ENCODE data around the gene OTOF.

GRCh38 chr2:26488463-26489212, 10.7 kb upstream of the OTOF start:
- TF ChIP-seq NR2C2 (CRISPR knock-in tag; IDR thresholded peaks at IDR 0.05) (no peak), TEAD1 (CRISPR knock-in tag; IDR thresholded peaks at IDR 0.05) (no peak), CTCF (IDR thresholded peaks at IDR 0.05) (no peak)
